Mesendoderm (in vitro differentiated cells): Measurements from ENCODE around the gene ALG14.

Experiments used
- DNase-seq: peaks from one replicate; pipeline ENCODE4 v3.0.0; 2013
- H2AK5ac ChIP-seq: 2 replicates; pipeline ENCODE4 v1.6.1; 2013; ENCODE audit warnings: low read length, inconsistent platforms
- H2BK120ac ChIP-seq: 2 replicates; pipeline ENCODE4 v1.6.1; 2013; ENCODE audit warnings: low read depth, mild to moderate bottlenecking, low read length, moderate library complexity, mixed read lengths
- H2BK15ac ChIP-seq: replicated peaks from 2 replicates; pipeline ENCODE4 v1.6.1; 2013; ENCODE audit warnings: low read depth, mild to moderate bottlenecking, moderate library complexity
- H2BK5ac ChIP-seq: 2 replicates; pipeline ENCODE4 v1.6.1; 2013; ENCODE audit warnings: low read length, inconsistent platforms
- H3K18ac ChIP-seq: 2 replicates; pipeline ENCODE4 v1.6.1; 2013; ENCODE audit warnings: mild to moderate bottlenecking, low read length, mixed read lengths
- H3K23ac ChIP-seq: one replicate; pipeline ENCODE4 v1.6.1; 2013; ENCODE audit warnings: low read length
- H3K27ac ChIP-seq: 2 replicates; pipeline ENCODE4 v1.5.1; 2013; ENCODE audit warnings: low read depth, mild to moderate bottlenecking, inconsistent platforms, low read length, moderate library complexity
- H3K27me3 ChIP-seq: 2 replicates; pipeline ENCODE4 v1.6.1; 2013; ENCODE audit warnings: low read length, control low read depth, mild to moderate bottlenecking, inconsistent platforms; ENCODE audit not compliant: insufficient read depth, poor library complexity
- H3K36me3 ChIP-seq: 2 replicates; pipeline ENCODE4 v1.6.1; 2013; ENCODE audit warnings: low read length, inconsistent platforms; ENCODE audit not compliant: control insufficient read depth, insufficient read depth
- H3K4ac ChIP-seq: one replicate; pipeline ENCODE4 v1.6.1; 2013; ENCODE audit warnings: low read depth, mild to moderate bottlenecking, low read length, moderate library complexity
- H3K4me1 ChIP-seq: 2 replicates; pipeline ENCODE4 v1.6.1; 2013; ENCODE audit warnings: low read depth, low read length, inconsistent platforms; ENCODE audit not compliant: control insufficient read depth
- H3K4me2 ChIP-seq: 2 replicates; pipeline ENCODE4 v1.6.1; 2013; ENCODE audit warnings: low read length
- H3K4me3 ChIP-seq: 2 replicates; pipeline ENCODE4 v1.5.1; 2013; ENCODE audit warnings: mild to moderate bottlenecking, low read length
- H3K56ac ChIP-seq: one replicate; pipeline ENCODE4 v1.6.1; 2013; ENCODE audit warnings: low read length
- H3K79me1 ChIP-seq: 2 replicates; pipeline ENCODE4 v1.6.1; 2013; ENCODE audit warnings: low read length, inconsistent platforms
- H3K79me2 ChIP-seq: 2 replicates; pipeline ENCODE4 v1.6.1; 2013; ENCODE audit warnings: mild to moderate bottlenecking, low read length; ENCODE audit not compliant: control insufficient read depth, insufficient read depth
- H3K9ac ChIP-seq: 2 replicates; pipeline ENCODE4 v1.6.1; 2013; ENCODE audit warnings: low read length, inconsistent platforms
- H4K5ac ChIP-seq: one replicate; pipeline ENCODE4 v1.6.1; 2013; ENCODE audit warnings: low read length
- H4K8ac ChIP-seq: one replicate; pipeline ENCODE4 v1.6.1; 2013; ENCODE audit warnings: low read depth, mild to moderate bottlenecking, control low read depth, low read length, moderate library complexity
- WGBS: extraction: QIAGEN DNeasy Blood & Tissue Kit; methylation state at CpG from one replicate; pipeline ENCODE4 v1.1.7; 2013; ENCODE audit warnings: low lambda C conversion rate, missing lambda C conversion rate; ENCODE audit not compliant: insufficient coverage; ENCODE audit errors: extremely low coverage; 5-methylcytosine and 5-hydroxymethylcytosine counted together

The ALG14 gene

GRCh38 chr1:95085376-95085775 is 12.6 kb upstream of the ALG14 start:
- Histone ChIP-seq H3K4ac (no peak overlapping the region), H4K8ac (no peak overlapping the region), H3K9ac (no peak overlapping the region), H3K27me3 (no peaks in the 10 kb centered on the region), H3K36me3 (no peaks in the 10 kb centered on the region), H3K18ac (peak overlapping the region; percentile 32), H3K27ac (peak overlapping the region; percentile 23), H2BK5ac (peak overlapping the region; percentile 4), H2BK120ac (peak overlapping the region; percentile 45), H3K23ac (no peak overlapping the region), H3K4me3 (no peak overlapping the region), H2AK5ac (no peak overlapping the region), H3K79me1 (no peaks in the 10 kb centered on the region), H3K79me2 (no peaks in the 10 kb centered on the region), H4K5ac (no peak overlapping the region), H2BK15ac (no peak overlapping the region), H3K4me2 (no peak overlapping the region), H3K4me1 (peaks cover 13% of the 10 kb centered on the region), H3K56ac (peak overlapping the region; percentile 44)
- WGBS = no CpG with 5 or more reads among the region's 2 CpGs
- peak; percentile 23 for DNase-seq

DNA sequence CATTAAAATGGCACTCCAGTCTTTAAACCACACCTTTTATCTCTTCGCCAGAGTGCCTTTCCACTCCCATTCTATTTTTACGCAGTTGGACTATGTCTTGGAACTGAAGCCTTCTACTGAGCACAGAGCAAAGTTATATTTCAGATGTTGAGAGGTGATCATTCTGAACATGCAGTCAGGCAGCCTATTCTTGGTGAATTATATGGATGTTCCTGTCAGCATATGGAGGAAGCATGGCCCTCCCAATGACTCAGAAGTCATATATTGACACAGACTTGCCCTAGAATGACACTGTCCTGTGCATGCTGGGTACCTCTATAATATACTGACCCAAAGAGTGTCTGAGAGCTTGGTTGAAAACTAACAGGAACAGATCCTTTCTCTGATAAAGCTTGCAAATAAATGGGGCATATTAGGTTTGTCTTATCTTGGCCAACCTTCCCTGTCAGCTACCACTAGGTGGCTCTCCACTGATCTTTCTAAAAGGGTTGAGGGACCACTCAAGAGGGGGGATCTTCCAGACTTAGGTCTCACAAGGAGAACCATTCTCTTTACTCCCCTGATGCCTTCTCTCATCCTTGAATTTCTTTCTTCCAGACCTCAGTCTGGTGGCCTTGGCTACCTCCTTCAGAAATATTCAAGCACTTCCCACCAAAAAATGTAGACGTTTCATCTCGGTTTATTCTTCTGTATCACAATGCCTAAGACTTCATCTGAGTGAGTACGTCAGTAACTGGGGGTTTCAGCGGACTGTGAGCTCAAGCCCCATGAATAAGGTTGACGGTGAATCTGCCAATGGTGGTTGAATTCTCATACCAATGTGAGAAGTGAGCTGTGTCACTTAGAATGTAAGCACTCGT is 11.8 kb upstream of the ALG14 start:
- no peak overlapping the region for H3K18ac ChIP-seq
- no peak overlapping the region for H4K5ac ChIP-seq
- H3K79me1 ChIP-seq = no peaks in the 10 kb centered on the region
- H2BK5ac ChIP-seq = peak overlapping the region; percentile 73
- no peak overlapping the region for H3K9ac ChIP-seq
- no peaks in the 10 kb centered on the region for H3K79me2 ChIP-seq
- no peak overlapping the region for H3K4me2 ChIP-seq
- peak; percentile 76 for DNase-seq
- H3K4me1 ChIP-seq = peaks cover 13% of the 10 kb centered on the region
- no CpG with 5 or more reads among the region's 8 CpGs for WGBS
- H3K4me3 ChIP-seq = no peak overlapping the region
- no peaks in the 10 kb centered on the region for H3K27me3 ChIP-seq
- H3K56ac ChIP-seq = peak overlapping the region; percentile 78
- H4K8ac ChIP-seq = no peak overlapping the region
- H2BK120ac ChIP-seq = peak overlapping the region; percentile 74
- no peak overlapping the region for H2BK15ac ChIP-seq
- no peak overlapping the region for H3K27ac ChIP-seq
- H3K36me3 ChIP-seq = no peaks in the 10 kb centered on the region
- H3K23ac ChIP-seq = no peak overlapping the region
- no peak overlapping the region for H3K4ac ChIP-seq
- peak overlapping the region; percentile 82 for H2AK5ac ChIP-seq

- no peak overlapping the region for H4K5ac ChIP-seq
- no peak overlapping the region for H3K4me2 ChIP-seq
- DNase-seq = no peak
- no peak overlapping the region for H2BK120ac ChIP-seq
- no peaks in the 10 kb centered on the region for H3K36me3 ChIP-seq
- H3K27ac ChIP-seq = no peak overlapping the region
- no CpG with 5 or more reads among the region's 1 CpG for WGBS
- no peaks in the 10 kb centered on the region for H3K79me2 ChIP-seq
- no peak overlapping the region for H2AK5ac ChIP-seq
- H2BK5ac ChIP-seq = no peak overlapping the region
- no peak overlapping the region for H4K8ac ChIP-seq
- H3K56ac ChIP-seq = no peak overlapping the region
- no peak overlapping the region for H3K9ac ChIP-seq
- H3K27me3 ChIP-seq = no peaks in the 10 kb centered on the region
- H3K18ac ChIP-seq = no peak overlapping the region
- H3K23ac ChIP-seq = no peak overlapping the region
- H3K4me1 ChIP-seq = peaks cover 8% of the 10 kb centered on the region
- no peak overlapping the region for H3K4me3 ChIP-seq
- H3K4ac ChIP-seq = no peak overlapping the region
- H2BK15ac ChIP-seq = no peak overlapping the region
- no peaks in the 10 kb centered on the region for H3K79me1 ChIP-seq
Measured at GRCh38 chr1:95080879-95081278, 8.1 kb upstream of the ALG14 start.

DNA sequence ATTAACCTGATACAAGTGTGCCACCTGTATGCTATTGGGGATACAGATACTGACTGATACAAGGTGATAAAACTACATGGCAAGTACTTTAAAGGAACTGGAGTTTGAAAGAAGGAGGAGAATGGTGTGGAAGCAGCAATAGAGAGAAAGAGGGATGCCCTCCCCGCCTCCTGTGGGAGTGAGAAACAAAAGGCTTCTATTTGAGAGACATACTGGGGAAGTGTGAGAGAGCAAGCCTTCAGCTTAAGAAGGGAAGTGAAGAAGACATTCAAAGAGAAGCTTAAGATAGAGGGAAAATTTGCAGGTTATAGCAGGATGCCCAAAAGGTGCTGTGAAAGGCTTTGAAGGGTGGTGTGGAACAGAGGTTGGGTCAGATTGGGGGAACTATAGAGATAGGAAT is 7.7 kb upstream of the ALG14 start:
- Histone ChIP-seq H3K56ac (no peak overlapping the region), H3K18ac (no peak overlapping the region), H2AK5ac (no peak overlapping the region), H3K9ac (no peak overlapping the region), H3K27ac (no peak overlapping the region), H2BK120ac (no peak overlapping the region), H3K79me1 (no peaks in the 10 kb centered on the region), H3K27me3 (no peaks in the 10 kb centered on the region), H3K4ac (no peak overlapping the region), H3K4me3 (no peak overlapping the region), H2BK5ac (no peak overlapping the region), H3K36me3 (no peaks in the 10 kb centered on the region), H4K5ac (no peak overlapping the region), H2BK15ac (no peak overlapping the region), H4K8ac (no peak overlapping the region), H3K4me1 (peaks cover 7% of the 10 kb centered on the region), H3K4me2 (no peak overlapping the region), H3K79me2 (no peaks in the 10 kb centered on the region), H3K23ac (no peak overlapping the region)
- no peak for DNase-seq
- no CpG with 5 or more reads among the region's 1 CpG for WGBS

GRCh38 chr1:95076034-95076433 is 3.3 kb upstream of the ALG14 start:
- H3K36me3 ChIP-seq = no peaks in the 10 kb centered on the region
- H3K18ac ChIP-seq = no peak overlapping the region
- no peak overlapping the region for H4K8ac ChIP-seq
- H4K5ac ChIP-seq = no peak overlapping the region
- no peaks in the 10 kb centered on the region for H3K79me2 ChIP-seq
- no peak overlapping the region for H3K23ac ChIP-seq
- no peaks in the 10 kb centered on the region for H3K79me1 ChIP-seq
- H2BK15ac ChIP-seq = no peak overlapping the region
- H3K9ac ChIP-seq = no peak overlapping the region
- no peak overlapping the region for H3K27ac ChIP-seq
- no peak overlapping the region for H2BK120ac ChIP-seq
- no peak for DNase-seq
- H3K4me1 ChIP-seq = no peaks in the 10 kb centered on the region
- no peak overlapping the region for H3K56ac ChIP-seq
- no peaks in the 10 kb centered on the region for H3K27me3 ChIP-seq
- no peak overlapping the region for H3K4me3 ChIP-seq
- no peak overlapping the region for H3K4ac ChIP-seq
- H2BK5ac ChIP-seq = no peak overlapping the region
- no peak overlapping the region for H2AK5ac ChIP-seq
- no peak overlapping the region for H3K4me2 ChIP-seq

DNA sequence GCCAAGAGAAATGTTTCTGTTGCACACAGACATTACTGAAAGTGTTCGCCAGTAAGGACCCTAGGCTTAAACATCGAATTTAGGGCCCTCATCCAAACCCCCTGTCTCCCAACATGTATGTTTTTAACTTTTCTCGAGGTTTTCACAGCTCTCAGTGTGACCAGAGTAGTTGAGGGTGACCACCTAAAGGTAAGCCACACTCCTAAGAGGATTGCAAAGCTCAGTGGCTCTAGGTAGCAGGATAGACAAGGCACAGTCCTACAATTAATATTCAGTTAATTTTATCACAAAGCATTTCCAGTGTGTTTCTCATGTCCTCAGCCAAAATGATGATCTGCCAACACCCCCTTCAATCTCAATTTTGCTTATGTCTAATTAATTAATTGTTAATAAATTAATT is 695 bp upstream of the ALG14 start:
- Histone ChIP-seq H3K79me1 (no peaks in the 10 kb centered on the region), H4K5ac (no peak overlapping the region), H3K36me3 (no peaks in the 10 kb centered on the region), H3K79me2 (no peaks in the 10 kb centered on the region), H3K23ac (no peak overlapping the region), H2BK15ac (no peak overlapping the region), H4K8ac (no peak overlapping the region), H3K56ac (peak overlapping the region; percentile 96), H2AK5ac (no peak overlapping the region), H3K18ac (no peak overlapping the region), H3K4me3 (no peak overlapping the region), H3K4ac (peak overlapping the region; percentile 27), H3K4me2 (peak overlapping the region; percentile 89), H3K9ac (peak overlapping the region; percentile 82), H2BK120ac (no peak overlapping the region), H2BK5ac (no peak overlapping the region), H3K27ac (no peak overlapping the region), H3K4me1 (no peaks in the 10 kb centered on the region), H3K27me3 (no peaks in the 10 kb centered on the region)
- no peak for DNase-seq
- WGBS = no CpG with 5 or more reads among the region's 3 CpGs
